NCI-H2029 (cell line): ENCODE data around the gene RTF1.
A peak's percentile ranks its signal among the peaks of the same experiment; 100 is the strongest.

ENCODE experiments used
- DNase-seq: peaks from one replicate; lab custom pipeline; 2025; lab: John Stamatoyannopoulos, UW

Gene RTF1

DNA sequence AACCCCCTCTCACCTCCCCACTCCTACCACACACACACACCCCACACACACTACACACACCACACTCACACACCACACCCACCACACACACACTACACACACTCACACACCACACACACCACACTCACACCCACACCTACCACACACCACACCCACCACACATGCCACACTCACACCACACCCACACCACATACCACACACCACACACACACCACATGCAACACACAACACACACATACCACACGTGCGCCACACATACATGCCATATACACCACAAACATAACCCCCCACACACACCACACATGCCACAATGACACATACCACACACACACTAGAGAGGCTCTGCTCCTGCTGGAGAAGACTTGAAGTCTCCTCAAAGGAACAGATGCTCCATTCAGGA lies 70.9 kb downstream of the RTF1 start:
- no peak for DNase-seq

DNA sequence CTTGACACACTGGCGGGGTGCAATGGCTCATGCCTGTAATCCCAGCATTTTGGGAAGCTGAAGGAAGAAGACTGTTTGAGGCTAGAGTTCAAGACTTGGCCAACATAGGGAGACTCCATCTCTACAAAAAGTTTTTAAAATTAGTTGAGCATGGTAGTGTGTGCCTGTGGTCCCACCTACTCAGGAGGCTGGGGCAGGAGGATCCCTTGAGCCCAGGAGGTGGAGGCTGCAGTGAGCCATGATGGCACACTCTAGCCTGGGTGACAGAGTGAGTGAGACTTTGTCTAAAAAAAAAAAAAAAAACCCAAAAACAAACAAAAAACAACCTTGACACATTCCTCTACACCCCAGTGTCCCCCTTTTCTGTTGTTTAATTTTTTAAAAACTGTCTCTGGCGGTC lies 72.7 kb downstream of the RTF1 start:
- no peak for DNase-seq

DNA sequence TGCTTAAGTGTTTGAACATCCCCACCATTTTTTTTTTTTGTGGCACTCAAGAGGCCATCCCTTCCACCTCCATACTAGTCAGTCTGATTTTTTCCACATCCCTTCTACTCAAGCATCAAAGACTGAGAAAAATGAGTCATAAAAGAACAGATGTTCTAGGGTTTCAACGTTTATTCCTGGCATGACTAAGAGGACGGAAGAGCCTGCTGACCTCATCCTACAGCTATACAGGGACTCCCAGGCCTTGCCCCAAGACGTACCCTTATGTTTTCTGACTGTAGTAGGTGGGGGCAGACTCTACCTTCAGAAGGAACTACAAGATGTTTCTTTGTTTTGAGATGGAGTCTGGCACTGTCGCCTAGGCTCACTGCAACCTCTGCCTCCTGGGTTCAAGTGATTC lies 73.5 kb downstream of the RTF1 start:
- DNase-seq, result peak; percentile 25

GRCh38 chr15:41491889-41492288 lies 75.0 kb downstream of the RTF1 start:
- DNase-seq, result no peak

DNA sequence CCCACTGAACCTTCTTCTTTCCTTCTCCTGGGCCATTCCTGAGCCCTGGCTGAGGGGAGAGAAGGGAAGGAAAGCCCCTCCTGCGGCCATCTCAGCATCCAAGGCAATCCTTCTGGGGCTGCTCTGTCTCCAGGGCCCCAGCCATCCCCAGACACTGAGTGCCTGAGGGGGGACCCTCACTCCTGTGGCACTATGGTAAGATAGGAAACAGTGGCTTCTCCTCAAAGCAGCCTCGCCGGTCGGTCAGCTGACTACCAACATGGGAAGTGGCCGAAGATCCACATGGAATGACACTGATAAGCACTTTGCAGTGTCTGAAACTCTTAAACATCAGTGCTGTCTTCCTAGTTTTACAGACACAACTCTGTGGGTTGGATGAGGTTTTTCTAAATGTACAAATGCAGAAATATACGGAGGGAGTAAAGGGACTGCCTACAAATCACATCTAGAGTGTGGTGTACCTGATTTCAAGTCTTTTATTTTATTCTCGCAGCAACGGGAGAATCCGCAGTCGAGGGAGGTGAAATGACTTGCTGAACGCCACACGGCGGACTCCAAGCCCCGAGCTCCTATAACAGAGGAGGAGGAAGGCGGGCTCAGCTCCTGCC lies 75.8 kb downstream of the RTF1 start:
- DNase-seq, result no peak

DNA sequence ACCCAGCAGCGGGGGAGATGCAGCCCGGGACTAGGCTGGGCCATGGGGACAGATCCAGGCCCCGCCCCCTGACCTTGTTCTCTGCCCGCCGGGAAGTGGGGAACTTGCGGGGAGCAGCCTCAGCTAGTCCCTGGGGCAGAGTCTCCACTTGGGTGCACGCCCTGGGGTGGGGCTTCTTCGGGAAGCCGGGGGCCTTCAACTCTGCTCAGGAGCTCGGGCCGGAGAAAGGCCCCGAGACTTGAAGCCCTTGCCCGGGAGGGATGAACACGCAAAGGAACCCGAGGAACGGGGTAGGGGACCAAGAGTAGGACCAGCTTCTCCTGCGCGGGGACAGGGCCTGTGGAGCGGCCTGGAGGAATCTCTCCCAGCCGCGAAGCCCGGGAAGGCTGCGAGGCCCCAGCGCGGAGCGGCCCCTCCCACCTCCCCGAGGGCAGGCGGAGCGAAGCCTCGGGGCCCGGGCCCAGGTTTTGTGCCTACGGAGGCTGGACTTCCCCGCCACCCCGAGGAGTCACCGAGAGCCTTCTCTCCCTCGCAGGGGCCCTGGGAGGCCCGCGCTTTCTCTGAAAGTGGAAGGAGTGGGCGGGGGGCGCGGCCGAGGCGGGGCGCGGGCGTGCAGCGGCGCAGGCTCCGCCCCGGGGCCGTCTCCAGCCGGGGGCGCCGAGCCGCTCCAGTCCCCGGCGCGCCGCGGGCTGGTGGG lies 76.5 kb downstream of the RTF1 start, which contains the start of gene ITPKA:
ITPKA (plus strand) TSS at position 670 of the 697 bp plus-strand sequence. CDS start 54 bp downstream, outside the sequence.
- peak; percentile 7 for DNase-seq

DNA sequence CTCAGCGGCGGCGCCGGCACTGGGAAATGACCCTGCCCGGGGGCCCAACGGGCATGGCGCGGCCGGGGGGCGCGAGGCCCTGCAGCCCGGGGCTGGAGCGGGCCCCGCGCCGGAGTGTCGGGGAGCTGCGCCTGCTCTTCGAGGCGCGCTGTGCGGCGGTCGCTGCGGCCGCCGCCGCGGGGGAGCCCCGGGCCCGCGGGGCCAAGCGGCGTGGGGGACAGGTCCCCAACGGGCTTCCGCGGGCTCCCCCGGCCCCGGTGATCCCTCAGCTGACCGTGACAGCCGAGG lies 77.0 kb downstream of the RTF1 start:
- no peak for DNase-seq

- no peak for DNase-seq
Measured at GRCh38 chr15:41494190-41494921, 77.5 kb downstream of the RTF1 start.

DNA sequence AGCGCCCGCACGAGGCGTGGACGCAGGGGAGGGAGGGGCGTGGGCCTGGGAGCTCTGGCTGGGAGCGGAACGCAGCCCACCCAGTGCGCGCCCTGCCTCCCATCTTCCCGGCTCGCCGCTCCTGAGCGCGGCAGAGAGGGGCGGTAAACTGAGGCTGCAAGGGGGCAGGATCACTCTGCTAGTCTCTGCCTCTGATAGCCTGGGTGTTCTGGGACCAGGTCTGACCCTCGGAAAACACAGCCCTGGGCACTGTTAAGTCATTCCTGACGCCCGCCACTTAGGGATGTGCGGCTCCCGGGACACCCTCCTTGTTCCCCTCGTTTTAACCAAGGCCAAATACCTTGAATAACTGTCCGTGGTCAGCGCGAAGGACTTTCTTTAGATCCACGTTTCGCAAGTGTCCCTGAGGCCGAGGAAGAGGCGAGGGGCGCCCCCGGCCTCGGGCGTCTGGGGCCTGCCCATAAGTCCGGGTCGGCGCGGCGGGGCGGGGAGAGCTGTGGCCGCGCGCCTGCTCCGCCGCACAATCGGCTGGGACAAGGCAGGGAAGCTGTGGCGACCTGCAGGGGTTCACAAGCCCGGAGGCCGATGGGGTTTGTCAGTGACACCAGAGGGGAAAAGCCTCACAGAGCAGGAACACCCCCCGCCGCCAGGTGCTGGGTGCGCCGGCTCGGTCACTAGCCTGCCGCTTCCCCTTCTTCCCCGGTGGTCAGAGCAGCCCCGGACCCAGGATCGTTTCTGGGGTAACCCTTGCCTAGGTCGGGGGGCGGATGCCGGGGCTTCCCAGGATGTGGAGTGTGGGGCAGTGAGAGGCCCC lies 78.2 kb downstream of the RTF1 start:
- no peak for DNase-seq

GRCh38 chr15:41495736-41496599 lies 79.1 kb downstream of the RTF1 start:
- DNase-seq, result no peak

DNA sequence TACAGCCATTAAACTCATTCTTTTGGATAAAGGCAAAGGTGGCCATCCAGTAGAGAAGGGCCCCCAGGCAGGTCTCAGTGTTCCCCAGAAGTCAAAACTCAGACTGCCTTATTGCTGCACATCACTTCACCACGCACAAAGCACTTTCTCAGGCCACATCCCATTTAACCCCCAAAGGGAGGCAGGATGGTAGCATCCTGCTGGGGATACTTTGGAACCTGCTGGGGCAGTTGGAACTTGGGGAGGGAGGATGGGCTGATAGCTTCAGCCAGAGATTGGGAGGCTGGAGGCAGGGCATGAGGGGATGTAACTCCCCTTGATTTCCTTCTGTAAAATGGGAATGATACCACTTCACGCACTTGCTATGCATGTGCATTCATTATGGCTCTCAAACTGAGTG lies 81.8 kb downstream of the RTF1 start:
- DNase-seq, result no peak

- DNase-seq, result no peak
Measured at GRCh38 chr15:41499109-41499851, 82.4 kb downstream of the RTF1 start.

- DNase-seq, result peak; percentile 7
Measured at GRCh38 chr15:41501191-41501917, 84.5 kb downstream of the RTF1 start.

DNA sequence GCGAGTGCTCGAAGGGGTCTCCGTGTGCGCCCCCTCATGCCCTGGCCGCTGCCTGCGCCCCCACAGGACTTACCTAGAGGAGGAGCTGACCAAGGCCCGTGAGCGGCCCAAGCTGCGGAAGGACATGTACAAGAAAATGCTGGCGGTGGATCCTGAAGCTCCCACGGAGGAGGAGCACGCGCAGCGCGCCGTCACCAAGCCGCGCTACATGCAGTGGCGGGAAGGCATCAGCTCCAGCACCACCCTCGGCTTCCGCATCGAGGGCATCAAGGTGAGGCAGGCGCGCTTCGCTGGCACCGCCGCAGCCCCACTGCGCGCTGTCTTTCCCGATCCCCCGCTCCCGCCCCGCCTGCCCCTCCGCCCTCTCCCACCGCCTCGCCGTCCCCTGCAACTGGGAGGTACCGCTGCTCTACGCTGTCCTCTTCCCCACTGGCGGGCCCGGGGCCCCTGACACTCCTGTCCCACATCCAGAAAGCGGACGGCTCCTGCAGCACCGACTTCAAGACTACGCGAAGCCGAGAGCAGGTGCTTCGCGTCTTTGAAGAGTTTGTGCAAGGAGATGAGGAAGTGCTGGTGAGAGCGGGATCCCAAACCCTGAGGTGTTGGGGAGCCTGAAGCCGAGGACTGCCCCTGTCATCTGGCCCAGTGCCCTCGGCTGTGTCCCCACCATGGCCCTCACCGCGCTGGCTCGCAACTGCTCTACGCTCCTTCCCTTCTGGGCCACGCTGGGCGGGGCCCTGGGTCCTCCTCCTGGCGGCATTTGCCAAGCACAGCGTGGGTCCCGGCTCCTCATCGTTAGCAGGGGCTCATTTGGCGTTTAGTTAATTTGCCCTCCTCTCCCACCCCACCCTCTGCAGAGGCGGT lies 85.3 kb downstream of the RTF1 start:
- no peak for DNase-seq

DNA sequence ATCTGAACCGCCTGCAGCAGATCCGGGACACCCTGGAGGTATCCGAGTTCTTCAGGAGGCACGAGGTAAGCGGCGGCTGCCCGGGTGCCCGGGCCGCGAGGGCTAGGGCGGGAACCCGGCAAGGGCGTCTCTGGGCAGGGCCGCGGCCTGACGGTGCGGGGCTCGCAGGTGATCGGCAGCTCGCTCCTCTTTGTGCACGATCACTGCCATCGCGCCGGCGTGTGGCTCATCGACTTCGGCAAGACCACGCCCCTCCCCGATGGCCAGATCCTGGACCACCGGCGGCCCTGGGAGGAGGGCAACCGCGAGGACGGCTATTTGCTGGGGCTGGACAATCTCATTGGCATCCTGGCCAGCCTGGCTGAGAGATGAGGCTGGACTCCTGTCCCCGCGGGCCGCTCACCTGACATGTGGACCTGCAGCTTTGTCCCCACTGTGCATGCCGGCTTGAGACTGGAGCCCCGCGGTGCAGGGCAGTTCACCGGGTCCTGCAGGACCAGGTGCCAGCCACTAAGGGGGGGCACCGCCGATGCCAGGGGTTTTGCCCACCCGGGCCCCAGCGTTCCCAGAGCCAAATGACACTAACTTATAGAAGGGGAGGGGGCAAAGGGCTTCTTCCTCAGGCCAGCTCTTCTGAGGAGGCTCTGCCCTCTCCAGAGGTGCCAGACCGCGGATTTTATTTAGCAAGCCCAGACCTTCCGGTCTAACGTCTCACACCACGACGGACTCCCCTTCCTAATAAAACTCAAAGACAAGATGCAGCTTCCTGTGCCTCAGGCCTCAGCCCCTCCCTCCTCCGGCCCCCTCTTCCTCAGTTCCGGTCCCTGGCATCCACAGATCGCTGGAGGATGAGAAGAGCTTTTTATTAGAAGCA lies 86.1 kb downstream of the RTF1 start:
- no peak for DNase-seq

DNA sequence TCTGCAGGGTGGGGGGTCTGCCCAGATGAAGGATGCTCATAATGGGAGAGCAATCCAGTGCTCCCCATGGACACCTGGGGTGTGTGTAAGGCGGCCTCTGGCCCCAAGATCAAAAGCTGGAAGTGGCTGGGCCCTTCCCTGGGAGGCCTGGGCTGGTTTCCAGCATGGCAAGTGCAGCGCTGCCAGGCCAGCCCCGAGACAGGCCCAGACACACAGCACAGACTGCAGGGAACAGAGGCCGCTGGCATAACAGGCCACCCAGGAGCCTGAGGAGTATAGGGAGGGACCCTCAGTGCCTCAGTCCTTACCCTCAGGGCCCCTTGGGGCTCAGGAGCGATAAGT lies 86.7 kb downstream of the RTF1 start:
- DNase-seq, result no peak

DNA sequence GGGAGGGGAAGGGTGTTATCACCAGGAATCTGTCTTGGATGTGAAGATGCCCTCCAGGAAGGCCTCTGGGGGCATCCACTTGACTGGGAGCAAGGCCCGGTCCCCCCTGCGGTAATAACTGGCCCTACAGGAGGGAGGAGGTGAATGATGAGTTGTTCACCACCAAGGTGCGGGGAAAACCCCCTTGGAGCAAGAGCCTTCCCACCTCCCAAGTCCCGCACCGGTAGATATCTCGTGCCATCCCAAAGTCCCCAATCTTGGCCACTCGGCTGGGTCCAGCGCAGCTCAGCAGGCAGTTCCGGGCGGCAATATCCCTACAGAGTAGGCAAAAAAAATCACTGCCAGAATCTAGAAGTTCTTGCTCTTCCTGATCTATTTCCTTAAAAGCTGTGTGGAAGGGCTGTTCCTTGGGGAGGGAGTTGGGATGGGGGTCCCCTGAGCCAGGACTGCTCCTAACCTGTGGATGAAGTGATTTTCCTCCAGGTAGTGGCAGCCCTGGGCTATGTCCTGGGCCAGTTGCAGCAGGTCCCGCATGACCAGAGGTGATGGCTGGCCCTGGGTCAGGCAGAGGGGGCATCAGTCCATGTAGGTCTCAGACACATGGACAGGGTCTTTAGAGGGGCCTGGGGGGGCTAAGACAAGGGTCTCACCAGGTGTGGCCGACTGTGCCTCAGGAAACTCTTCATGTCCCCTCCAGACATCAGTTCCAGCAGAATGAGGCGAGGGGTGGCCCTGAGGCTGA lies 88.0 kb downstream of the RTF1 start:
- DNase-seq, result no peak

GRCh38 chr15:41505776-41506175 lies 88.9 kb downstream of the RTF1 start:
- DNase-seq, result no peak
